HG02970 (cell line): Measurements from ENCODE around the gene RTCA.
"Not testable (repeated sequence)": the region's sequence is repeated elsewhere in the genome, so short reads cannot be mapped to it uniquely, and the experiment has no call there.

Experiments
- ATAC-seq: cut with Tn5 transposase; IDR thresholded peaks from one replicate; pipeline ENCODE4 v1.9.1; 2021; ENCODE audit warnings: mild to moderate bottlenecking, moderate library complexity, moderate number of reproducible peaks; ENCODE audit not compliant: unreplicated experiment, low FRiP score

The RTCA gene

DNA sequence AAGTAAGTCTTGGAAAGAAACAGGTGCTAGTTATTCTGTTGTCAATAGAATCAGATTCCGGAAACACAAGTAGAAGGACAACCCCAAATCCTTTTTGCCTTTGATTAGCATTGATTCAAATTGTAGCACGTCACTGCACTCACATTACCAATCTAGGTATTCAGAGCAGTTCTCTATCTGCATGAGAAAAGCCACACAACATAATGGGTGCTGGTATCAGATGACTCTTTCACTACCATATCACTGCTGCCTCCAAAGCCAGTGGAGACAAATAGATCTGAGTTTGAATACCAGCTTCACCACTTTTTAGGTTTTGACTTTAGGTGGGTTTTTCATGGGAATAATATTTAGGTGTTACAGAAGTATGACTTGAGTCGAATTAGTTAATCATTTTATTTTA lies 38.9 kb downstream of the RTCA start:
- ATAC-seq = no peak

DNA sequence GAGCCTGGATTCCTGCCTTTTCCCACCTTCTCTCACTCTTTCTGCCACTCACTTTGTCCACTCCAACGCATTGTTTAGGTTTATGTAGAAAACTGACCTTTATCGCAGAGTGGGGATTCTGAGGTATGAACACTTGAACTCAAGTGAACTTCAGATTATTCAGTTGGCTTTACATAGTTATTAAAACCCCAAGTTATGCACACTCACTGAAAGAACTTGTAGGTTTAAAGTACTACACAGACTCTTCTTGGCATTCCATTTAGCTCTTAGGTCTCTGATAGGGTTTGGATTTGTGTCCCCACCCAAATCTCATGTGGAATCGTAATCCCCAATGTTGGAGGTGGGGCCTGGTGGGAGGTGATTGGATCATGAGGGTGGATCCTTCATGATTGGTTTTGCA lies 39.9 kb downstream of the RTCA start:
- no peak for ATAC-seq

DNA sequence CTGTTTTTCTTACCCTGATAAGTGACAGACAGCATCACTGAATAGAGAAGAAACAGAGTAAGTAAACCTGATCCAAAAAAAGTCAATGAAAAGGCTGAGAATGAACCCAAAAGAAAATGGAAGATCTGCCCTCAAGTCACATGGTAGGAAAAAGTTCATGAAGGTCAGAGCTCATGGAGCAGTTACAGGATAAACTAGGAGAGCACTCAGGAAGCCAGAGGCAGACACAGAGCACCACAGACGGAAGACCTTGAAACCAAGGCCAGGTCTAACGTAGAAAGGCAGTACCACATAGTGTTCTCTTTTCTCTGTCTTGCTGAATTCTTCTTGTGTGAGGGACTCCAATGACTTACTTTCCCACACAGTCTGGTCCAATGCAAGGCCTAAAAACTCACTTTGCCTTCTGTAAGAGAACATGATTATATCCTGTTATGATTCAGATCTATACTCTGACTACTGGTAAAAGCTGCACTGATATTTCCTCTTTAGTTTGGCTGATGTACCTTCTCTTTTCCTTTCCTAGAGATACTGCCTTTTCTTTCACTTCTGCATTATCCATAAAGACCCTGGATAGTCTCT lies 40.8 kb downstream of the RTCA start:
- no peak for ATAC-seq

DNA sequence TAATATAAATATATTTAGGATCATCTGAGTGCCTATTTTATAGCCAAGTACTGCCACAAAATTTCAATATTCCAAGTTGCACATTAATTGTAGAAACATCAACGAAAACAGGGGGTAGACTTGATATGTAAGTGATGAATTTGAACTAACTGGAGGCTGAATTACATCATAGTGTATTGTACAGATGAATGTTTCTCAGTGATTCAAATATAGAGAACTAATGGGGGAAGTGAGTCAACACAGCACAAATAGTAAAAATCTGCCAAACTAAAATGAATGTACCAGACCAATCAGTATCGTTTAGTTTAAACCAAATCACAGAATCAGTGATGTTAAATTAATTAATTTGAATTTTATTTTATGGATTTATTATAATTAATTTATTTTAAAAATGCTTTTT lies 42.8 kb downstream of the RTCA start:
- ATAC-seq = no peak

DNA sequence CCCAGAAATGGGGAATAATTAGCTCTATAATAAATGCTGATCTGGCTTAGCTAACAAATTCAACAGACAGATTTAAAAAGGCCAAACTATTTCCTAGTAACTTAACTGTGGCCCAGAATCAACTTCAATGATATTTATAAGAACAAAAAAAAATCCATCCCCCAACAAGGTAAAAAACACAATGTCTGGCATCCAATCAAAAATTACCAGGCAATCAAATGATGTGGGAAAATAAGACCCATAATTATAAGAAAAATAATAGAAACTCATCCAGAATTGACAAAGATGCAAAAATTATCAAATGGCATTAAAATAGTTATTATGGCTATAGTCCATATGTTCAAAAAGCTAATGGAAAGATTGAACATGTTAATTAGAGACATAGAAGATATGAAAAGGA lies 43.8 kb downstream of the RTCA start:
- ATAC-seq = no peak

DNA sequence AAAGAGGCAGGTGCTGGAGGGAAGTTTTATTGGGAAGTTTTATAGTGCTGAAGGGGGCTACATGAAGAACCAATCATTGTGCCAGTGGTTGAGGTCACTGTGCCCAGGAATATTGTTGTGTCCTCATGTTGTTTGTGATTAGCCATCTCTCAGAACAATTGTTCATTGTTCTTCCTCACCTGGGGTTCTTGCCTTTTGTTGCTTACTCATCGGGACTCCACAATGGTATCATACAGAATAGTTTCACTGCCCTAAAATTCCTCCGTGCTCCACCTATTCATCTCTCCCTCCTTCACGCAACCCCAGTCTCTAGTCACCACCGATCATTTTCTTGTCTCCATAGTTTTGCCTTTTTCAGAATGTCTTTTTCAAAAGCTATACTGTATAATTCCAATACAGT lies 47.4 kb downstream of the RTCA start:
- no peak for ATAC-seq

DNA sequence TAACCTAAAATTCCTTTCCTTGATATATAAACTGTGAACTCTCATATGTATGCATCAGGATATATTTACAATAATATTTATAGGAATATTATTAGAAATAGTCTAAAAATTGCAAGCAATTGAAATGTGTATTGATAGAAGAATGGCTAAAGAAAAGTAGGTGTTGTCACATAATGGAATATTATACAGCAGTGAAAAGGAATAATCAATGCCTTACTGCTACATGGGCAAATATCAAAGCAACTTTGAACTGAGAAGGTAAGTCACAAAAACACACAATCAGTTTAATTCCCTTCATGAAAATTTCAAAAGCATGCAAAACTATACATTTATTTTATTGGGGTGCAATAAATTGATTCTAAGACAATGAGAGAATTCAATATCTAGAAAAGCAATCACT lies 50.6 kb downstream of the RTCA start:
- ATAC-seq = no peak

DNA sequence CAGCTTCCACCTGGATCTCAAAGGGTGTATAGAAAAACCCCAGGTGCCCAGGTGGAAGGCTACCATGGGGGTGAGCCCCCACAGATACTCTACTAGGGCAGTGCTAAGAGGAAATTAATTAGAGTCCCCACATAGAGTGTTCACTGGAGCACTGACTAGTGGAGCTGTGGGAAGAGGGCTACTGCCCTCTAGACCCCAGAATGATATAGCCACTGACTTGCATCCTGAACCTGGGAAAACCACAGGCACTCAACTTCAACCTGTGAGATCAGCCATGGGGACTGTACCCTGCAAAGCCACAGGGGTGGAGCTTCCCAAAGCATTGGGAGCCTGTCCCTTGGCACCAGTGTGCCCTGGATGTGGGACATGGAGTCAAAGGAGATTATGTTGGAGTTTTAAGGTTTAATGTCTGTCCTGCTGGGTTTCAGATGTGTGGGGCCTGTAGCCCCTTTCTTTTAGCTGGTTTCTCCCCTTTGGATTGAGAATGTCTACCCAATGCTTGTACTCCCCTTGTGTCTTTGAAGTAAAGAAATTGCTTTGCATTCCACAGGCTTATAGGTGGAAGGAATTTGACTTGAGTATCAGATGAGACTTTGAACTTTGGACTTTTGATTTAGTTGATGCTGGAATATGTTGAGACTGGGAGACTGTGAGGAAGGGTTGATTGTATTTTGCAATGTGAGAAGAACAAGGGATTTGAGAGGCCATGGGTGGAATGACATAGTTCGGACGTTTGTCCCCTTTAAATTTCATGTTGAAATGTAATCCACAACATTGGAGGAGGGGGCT lies 54.5 kb downstream of the RTCA start:
- ATAC-seq = no peak

DNA sequence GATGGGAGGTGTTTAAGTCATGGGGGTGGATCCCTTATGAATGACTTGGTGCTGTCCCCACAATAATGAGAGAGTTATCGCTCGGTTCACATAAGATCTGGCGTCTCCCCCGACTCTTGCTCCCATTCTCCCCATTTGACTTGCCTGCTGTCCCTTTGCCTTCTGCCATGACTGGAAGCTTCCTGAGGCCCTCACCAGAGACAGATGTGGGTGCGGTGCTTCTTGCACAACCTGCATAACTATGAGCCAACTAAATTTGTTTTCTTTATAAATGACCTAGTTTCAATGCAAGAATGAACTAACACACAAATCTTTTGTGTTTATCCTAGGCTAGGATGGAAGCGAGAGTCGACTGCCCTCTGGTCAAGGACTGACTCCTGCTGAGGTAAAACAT lies 55.1 kb downstream of the RTCA start:
- ATAC-seq = no peak

DNA sequence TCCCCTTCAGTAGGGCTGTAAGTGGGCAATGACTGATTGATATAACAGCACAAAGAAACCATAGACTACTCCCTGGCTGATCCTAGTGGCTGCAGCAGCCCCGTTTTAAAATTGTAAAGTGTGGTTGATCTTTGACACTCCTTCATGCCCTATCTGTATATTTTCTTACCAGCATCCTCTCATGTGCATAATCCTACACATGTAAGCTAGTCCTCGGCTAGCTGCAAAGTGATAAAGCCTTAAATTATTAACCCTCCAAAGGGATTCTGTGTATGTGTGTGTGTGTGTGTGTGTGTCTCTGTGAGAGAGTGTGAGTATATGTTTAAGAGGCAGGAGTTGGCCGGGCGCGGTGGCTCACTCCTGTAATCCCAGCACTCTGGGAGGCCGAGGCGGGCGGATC lies 55.5 kb downstream of the RTCA start:
- ATAC-seq = no peak

DNA sequence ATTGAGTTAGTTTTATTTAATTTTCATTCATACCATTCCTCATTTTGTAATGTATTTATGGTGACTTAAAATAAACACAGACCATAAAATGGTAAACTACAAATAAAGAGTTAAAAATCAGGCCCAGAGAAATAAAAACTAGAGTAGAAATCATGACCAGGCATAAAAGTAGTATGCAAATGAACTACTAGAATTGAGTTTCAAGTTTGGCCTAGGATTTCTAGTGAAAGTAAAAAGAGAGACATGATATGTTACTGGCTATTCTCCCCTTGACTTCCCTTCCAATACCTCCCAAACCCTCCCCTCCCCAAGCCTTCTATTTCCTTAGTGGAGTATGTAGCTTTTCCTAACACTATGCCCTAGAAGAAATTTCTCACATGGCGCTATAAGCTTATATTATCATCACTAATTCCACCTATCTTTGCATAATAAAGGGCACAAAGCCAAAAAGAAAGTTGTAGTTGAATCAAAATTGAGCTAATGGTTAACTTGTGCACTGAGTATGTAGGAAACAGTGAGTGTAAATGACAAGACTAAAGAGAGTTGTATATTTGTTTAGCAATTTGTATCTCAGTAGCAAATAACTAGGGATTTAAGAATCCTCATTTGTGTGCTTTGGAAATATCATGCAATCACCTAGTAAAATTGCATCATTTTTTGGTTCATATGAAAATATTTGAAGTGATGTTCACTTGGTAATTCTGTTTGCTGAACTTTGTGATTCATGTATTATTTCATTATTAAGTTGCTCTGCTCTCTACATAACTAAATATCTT lies 56.6 kb downstream of the RTCA start:
- no peak for ATAC-seq

DNA sequence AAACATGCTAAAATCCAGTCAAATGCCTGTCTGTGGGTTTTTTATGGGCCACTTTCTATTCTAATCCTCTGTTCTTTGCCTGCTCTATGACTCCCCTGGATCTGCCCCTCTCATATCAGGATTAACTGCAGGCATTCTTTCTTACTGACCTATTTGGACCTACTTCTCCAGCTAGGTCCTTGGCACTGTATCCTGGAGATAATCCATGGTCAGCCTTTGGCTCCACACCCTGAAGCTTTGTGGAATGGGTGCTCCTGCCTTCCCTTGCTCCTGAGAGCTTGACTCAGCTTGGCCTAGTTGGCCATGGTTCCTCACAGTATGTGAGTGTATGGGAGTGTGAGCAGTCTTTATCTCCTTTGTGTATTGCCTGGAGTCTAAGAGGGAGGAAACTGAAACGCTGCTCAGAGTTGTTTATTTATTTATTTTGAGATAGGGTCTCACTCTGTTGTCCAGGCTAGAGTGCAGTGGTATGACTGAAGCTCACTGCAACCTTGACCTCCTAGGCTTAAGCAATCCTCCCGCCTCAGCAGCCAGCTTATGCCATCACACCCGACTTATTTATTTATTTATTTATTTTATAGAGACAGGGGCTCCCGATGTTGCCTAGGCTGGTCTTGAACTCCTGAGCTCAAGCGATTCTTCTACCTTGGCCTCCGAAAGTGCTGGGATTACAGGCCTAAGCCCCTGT lies 57.5 kb downstream of the RTCA start:
- no peak for ATAC-seq

DNA sequence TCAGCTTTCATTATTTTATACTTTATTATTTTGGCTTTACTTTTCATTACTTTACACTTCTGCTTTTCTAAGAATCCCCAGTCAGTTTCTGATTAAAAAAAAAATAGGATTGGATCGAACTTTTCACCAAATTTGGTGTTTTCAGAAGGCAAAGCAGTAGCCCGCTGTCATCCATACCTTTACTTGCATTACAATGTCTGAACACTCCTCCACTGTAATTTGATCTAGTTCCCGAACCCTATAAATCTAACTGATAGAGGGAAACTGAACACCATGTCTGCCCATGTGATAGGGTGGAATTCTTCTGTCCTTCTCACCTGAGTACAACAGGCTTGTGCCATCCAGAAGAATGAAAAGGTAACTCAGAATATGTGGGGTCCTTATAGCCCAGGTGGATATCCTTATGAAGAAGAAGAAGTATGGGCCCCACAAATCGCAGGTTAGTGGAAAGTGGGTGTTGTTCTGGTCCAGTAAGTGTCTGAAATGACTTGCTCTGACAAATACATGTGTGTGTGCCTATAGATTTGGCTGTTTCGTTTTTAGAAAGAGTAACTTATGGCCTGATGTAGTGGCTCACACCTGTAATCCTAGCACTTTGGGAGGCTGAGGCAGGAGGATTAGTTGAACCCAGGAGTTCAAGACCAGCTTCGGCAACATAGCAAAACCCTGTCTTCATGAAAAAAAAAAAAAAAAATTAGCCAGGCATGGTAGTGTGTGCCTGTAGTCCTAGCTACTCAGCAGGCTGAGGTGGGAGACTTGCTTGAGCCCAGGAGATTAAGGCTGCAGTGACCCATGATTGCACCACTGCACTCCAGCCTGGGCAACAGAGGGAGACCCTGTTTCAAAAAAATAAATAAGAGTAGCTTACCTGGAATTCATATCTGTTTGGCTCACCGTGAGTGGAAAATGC lies 59.7 kb downstream of the RTCA start:
- no peak for ATAC-seq

DNA sequence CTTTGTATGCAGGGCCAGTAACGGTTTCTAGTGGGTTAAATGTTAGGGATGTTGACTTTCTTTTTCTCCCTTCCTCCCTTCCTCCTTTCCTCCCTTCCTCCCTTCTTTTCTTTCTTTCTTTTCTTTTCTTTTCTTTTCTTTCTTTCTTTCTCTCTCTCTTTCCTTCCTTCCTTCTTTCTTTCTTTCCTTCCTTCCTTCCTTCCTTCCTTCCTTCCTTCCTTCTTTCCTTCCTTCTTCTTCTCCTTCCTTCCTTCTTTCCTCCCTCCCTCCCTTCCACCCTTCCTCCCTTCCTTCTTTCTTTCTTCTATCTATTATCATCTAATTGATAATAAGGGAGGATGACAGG lies 60.3 kb downstream of the RTCA start:
- not testable (repeated sequence) for ATAC-seq

DNA sequence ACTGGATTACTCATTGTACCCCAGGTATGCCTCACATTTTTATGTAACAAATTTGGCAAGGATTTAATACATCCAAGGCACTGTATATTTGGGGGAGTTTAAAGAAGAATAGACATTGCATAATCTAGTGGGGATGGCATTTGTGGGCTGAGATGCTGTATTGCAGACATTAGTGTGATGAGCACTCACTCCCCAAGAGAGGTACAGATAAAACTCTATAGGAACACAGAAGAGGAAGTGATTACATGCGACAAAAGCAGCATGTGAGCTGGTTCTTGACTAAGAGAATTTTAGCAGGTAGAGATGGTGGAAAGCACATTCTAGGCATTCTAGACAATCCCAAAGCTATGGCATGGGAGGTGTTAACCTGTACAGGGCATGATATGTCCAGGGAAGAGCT lies 62.1 kb downstream of the RTCA start:
- no peak for ATAC-seq

DNA sequence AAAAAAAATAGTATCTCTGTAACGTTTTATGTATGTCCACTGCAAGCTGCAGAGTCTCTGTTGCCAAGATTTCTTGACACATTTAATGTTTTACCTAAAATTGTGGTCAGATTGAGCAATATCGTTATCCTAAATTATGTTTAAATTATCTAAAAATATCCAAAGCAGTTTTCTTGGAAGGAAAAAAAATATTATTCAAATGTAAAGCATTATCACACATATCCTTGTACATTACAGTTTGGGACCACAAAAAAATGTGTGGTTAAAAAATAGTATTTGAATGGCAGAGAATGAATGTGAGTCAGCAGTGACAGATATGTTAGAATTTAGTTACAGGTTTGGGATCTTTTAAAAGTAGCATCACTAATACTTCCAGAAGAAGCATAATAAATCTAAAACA lies 65.1 kb downstream of the RTCA start:
- not testable (repeated sequence) for ATAC-seq

DNA sequence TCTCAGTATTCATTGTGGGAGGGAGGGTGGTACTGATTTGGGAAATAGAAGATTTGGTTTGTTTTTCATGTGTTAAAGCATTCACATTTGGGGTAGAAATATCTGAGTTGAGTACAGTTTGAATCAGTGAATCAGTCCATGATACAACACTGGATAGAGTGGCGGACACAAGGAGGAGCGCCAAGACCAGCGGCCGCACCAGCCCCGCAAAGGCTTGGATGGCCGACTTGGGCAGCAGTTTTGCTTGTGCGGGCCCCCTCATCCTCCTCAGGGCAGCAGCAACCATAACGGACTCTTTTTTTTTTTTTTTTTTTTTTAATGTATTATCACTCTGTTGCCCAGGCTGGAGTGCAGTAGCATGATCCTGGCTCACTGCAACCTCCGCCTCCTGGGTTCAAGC lies 66.3 kb downstream of the RTCA start:
- no peak for ATAC-seq

DNA sequence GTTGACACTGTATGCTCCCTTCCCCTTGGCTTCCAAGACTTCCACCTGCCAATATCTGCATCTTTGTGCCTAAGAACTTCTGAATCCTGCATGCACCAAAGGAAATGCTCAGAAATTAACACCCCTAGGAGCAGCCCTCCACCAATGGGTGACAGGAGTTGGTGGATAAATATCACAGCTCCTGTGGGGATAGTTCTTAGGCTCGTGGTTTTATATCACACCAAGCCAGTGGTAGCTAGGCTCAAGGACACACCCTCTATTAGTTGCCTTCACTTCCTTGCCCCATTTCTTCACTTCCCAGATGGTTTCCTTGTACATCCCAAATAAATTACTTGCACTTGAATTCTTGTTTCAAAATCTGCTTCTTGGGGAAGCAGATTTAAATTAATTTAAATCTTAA lies 69.4 kb downstream of the RTCA start:
- no peak for ATAC-seq

DNA sequence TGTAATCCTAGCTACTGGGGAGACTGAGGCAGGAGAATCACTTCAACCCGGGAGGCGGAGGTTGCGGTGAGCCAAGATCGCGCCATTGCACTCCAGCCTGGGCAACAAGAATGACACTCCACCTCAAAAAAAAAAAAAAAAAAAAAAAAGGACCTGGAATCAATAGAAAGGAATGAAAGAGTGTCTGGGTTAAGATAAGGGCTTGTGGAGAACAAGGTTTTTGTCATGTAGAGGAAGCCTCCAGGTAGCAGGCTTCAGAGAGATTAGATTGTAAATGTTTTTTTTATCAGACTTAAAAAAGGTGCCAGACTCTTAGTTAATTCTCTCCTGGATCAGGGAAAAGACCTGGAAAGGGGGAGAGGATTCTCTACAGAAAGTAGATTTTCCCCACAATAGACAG lies 71.9 kb downstream of the RTCA start:
- ATAC-seq = not testable (repeated sequence)

DNA sequence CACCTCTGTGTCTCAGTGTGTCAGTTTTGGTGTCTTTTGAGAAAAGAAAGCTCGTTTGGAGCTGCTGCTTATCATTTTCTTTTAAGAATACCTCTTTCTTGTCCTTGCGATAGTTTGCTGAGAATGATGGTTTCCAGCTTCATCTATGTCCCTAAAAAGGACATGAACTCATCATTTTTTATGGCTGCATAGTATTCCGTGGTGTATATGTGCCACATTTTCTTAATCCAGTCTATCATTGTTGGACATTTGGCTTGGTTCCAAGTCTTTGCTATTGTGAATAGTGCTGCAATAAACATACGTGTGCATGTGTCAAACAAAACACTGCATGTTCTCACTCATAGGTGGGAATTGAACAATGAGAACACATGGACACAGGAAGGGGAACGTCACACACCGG lies 73.7 kb downstream of the RTCA start:
- ATAC-seq = not testable (repeated sequence)
